AG04449 (cell line): ENCODE data around the gene CPE.

Experiments
- CTCF ChIA-PET: fragments of 350-600 bp; formaldehyde crosslinking; extraction: SDS; loops from one replicate; lab custom pipeline; 2021; ENCODE audit warnings: antibody characterized with exemption; lab: Yijun Ruan, JAX
- POLR2A ChIA-PET: fragments of 400-600, 350-600 bp; formaldehyde crosslinking; extraction: SDS; loops from one replicate; lab custom pipeline; 2020; ENCODE audit warnings: antibody characterized with exemption, inconsistent platforms; lab: Yijun Ruan, JAX
- DNase-seq: peaks from one replicate; pipeline ENCODE4 v3.0.0-alpha.2; 2010; ENCODE audit warnings: low read depth, low spot score
- H3K4me3 ChIP-seq: 2 replicates; pipeline ENCODE4 v1.5.1; 2011; ENCODE audit warnings: low read depth, mild to moderate bottlenecking, control low read depth, low read length
- TF ChIP-seq, protein P1 (sequence below): IDR thresholded peaks from one replicate; pipeline ENCODE4 v1.5.1; 2011; ENCODE audit warnings: mild to moderate bottlenecking, moderate library complexity, low read length, control low read depth, inconsistent platforms; ENCODE audit not compliant: insufficient read depth; ENCODE audit errors: missing control alignments

CPE gene

GRCh38 chr4:165388756-165389155, 9.9 kb downstream of the CPE start:
- TF ChIP-seq, protein P1, sequence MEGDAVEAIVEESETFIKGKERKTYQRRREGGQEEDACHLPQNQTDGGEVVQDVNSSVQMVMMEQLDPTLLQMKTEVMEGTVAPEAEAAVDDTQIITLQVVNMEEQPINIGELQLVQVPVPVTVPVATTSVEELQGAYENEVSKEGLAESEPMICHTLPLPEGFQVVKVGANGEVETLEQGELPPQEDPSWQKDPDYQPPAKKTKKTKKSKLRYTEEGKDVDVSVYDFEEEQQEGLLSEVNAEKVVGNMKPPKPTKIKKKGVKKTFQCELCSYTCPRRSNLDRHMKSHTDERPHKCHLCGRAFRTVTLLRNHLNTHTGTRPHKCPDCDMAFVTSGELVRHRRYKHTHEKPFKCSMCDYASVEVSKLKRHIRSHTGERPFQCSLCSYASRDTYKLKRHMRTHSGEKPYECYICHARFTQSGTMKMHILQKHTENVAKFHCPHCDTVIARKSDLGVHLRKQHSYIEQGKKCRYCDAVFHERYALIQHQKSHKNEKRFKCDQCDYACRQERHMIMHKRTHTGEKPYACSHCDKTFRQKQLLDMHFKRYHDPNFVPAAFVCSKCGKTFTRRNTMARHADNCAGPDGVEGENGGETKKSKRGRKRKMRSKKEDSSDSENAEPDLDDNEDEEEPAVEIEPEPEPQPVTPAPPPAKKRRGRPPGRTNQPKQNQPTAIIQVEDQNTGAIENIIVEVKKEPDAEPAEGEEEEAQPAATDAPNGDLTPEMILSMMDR: no peak
- H3K4me3 ChIP-seq: no peak overlapping the region
- POLR2A ChIA-PET: no interaction called here
- no peak for DNase-seq
- CTCF ChIA-PET: no interaction called here

GRCh38 chr4:165393051-165393450, 14.2 kb downstream of the CPE start:
- ChIA-PET CTCF (no interaction called here), POLR2A (no interaction called here)
- DNase-seq: no peak
- TF ChIP-seq, protein P1: no peak
- H3K4me3 ChIP-seq: no peak overlapping the region

GRCh38 chr4:165393704-165394103, 14.9 kb downstream of the CPE start:
- ChIA-PET CTCF (no interaction called here), POLR2A (no interaction called here)
- no peak for DNase-seq
- H3K4me3 ChIP-seq: no peak overlapping the region
- TF ChIP-seq, protein P1: no peak

GRCh38 chr4:165394275-165394674, 15.5 kb downstream of the CPE start:
- CTCF ChIA-PET: no interaction called here
- TF ChIP-seq, protein P1: no peak
- no peak for DNase-seq
- H3K4me3 ChIP-seq: no peak overlapping the region
- POLR2A ChIA-PET: no interaction called here

- DNase-seq: no peak
- ChIA-PET POLR2A (no interaction called here), CTCF (no interaction called here)
- H3K4me3 ChIP-seq: no peak overlapping the region
- TF ChIP-seq, protein P1: no peak
Measured at GRCh38 chr4:165398570-165398969, 19.8 kb downstream of the CPE start.

- no peak overlapping the region for H3K4me3 ChIP-seq
- DNase-seq: no peak
- TF ChIP-seq, protein P1: no peak
- ChIA-PET CTCF (no interaction called here), POLR2A (no interaction called here)
Measured at GRCh38 chr4:165402375-165402774, 23.6 kb downstream of the CPE start.
